TTC549 (cell line): Measurements from ENCODE around the gene RENBP.

Source experiments
- FAIRE-seq: peaks from 2 replicates; lab custom pipeline; 2012; peaks lifted over from hg19 to GRCh38; lab: Jason Lieb, UNC

The RENBP gene

GRCh38 chrX:153970357-153971123, 26.1 kb upstream of the RENBP start:
- no peak for FAIRE-seq

- FAIRE-seq, result no peak
These were observed 25.5 kb upstream of the RENBP start for GRCh38 chrX:153969904-153970356.

- no peak for FAIRE-seq
These were observed 24.9 kb upstream of the RENBP start for GRCh38 chrX:153969125-153969903.

- no peak for FAIRE-seq
These were observed 24.3 kb upstream of the RENBP start for GRCh38 chrX:153968754-153969124.

- no peak for FAIRE-seq
These were observed 23.8 kb upstream of the RENBP start for GRCh38 chrX:153968255-153968654.

GRCh38 chrX:153967536-153968224, 23.2 kb upstream of the RENBP start:
- no peak for FAIRE-seq

- FAIRE-seq, result no peak
These were observed 22.5 kb upstream of the RENBP start for GRCh38 chrX:153966841-153967535.

- FAIRE-seq, result no peak
These were observed 21.8 kb upstream of the RENBP start for GRCh38 chrX:153966283-153966688.

GRCh38 chrX:153965406-153965805, 21.0 kb upstream of the RENBP start:
- FAIRE-seq, result no peak

- FAIRE-seq, result no peak
These were observed 19.7 kb upstream of the RENBP start for GRCh38 chrX:153964105-153964504.

GRCh38 chrX:153963546-153963945, 19.1 kb upstream of the RENBP start:
- FAIRE-seq, result no peak

- FAIRE-seq, result no peak
These were observed 16.8 kb upstream of the RENBP start for GRCh38 chrX:153961292-153961691.

- FAIRE-seq, result no peak
These were observed 16.3 kb upstream of the RENBP start for GRCh38 chrX:153960786-153961185.

- FAIRE-seq, result no peak
These were observed 15.6 kb upstream of the RENBP start for GRCh38 chrX:153960077-153960476.

- FAIRE-seq, result no peak
These were observed 15.2 kb upstream of the RENBP start for GRCh38 chrX:153959649-153960048.

- no peak for FAIRE-seq
These were observed 14.2 kb upstream of the RENBP start for GRCh38 chrX:153958605-153959004.

GRCh38 chrX:153957224-153957623, 12.8 kb upstream of the RENBP start:
- no peak for FAIRE-seq

- FAIRE-seq, result no peak
These were observed 11.8 kb upstream of the RENBP start for GRCh38 chrX:153956044-153956907.

- FAIRE-seq, result no peak
These were observed 10.8 kb upstream of the RENBP start for GRCh38 chrX:153955228-153955732.

GRCh38 chrX:153954558-153955227, 10.2 kb upstream of the RENBP start:
- no peak for FAIRE-seq
